Activated CD8-positive, alpha-beta memory T cell treated with anti-CD3 and anti-CD28 coated beads for 1 hour (primary cell): ENCODE measurements around the gene DCUN1D3.
"Not testable (repeated sequence)": the region's sequence is repeated elsewhere in the genome, so short reads cannot be mapped to it uniquely, and the experiment has no call there.

ENCODE experiments used
- DNase-seq, 2 donors: peaks; one replicate each; pipeline ENCODE4 v3.0.0-alpha.2; 2020; ENCODE audit warnings: low read depth in 1 of 2; ENCODE audit errors: extremely low read depth in 1 of 2

Gene DCUN1D3

GRCh38 chr16:20838240-20838639 is 61.9 kb downstream of the DCUN1D3 start:
- DNase-seq, result no peak

GRCh38 chr16:20833086-20833485 is 67.1 kb downstream of the DCUN1D3 start:
- no peak for DNase-seq

- DNase-seq, result no peak
Observed at GRCh38 chr16:20830372-20830771, 69.8 kb downstream of the DCUN1D3 start.

- DNase-seq, result no peak
Observed at GRCh38 chr16:20829536-20829935, 70.6 kb downstream of the DCUN1D3 start.

DNA sequence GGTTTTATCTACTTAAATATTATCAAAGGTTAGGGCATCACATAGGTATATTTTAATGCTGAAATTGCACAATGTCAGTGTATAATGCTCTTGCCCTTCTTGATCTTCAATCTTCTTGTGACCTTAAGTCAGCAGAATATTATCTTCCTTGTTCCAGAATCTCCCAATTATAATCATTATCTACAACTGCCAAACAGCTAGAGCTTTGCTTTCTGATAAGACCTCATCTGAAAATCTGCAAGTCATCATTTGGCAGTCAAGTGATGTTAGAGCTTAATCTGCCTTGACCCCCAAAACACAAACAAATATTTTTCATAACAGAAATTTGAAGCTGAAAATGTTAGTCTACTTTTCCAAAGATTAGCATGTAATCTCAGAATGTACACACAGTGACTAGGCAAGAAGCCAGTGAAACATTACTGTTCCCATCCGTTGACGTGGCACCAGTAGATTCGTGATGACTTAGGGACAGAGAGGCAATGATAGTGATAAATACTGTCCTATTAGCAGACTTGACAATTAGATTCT is 74.1 kb downstream of the DCUN1D3 start:
- DNase-seq, result no peak

DNA sequence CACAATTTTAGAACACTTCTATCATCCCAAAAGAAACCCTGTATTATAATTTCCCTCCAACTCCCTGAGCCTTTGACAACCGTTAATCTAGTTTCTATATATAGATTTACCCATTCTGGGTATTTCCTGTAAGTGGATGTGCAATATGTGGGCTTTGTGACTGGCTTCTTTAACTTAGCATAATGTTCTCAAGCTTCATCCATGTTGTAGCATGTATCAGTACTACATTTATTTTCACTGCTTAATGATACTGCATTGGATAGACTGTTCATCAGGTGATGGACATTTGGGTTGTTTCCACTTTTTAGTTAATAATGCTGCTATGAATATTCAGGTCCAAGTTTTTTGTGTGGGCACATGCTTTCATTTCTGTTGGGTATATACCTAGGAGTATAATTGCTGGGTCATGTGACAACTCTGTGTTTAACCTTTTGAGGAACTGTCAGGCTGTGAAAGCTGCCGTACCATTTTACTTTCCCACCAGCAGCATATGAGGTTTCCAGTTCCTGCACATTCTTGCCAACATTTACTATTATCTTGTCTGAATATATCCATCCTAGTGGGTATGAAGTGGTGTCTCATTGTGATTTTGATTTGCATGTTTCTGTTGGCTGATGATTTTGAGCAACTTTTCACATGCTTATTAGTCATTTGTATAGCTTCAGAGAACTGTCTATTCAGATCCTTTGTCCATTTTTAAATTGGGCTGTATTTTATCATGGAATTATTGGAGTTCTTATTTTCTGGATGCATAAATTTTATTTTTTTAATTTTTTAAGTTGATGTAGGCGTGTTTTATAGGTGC is 77.4 kb downstream of the DCUN1D3 start:
- no peak for DNase-seq

- no peak for DNase-seq
Observed at GRCh38 chr16:20821682-20822081, 78.5 kb downstream of the DCUN1D3 start.

GRCh38 chr16:20818929-20819585 is 81.1 kb downstream of the DCUN1D3 start:
- DNase-seq, result no peak

DNA sequence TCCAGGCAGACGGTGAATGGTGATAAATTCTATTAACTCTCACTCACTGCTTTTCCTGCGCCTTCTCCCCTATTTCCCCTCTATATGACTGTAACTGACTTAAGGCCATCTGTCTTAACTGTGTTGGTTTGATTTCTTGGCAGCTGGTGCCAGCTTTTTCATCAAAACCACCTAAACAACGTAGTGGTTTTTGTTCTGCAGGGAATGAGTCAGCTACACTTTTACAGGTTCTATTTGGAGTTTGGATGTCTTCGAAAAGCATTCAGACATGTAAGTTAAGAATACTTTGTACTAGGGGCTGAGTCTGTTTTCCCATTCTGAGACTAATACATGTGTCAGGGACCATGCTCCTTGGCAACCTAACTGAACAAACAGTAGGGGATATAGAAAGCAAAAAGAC is 85.4 kb downstream of the DCUN1D3 start:
- no peak for DNase-seq

DNA sequence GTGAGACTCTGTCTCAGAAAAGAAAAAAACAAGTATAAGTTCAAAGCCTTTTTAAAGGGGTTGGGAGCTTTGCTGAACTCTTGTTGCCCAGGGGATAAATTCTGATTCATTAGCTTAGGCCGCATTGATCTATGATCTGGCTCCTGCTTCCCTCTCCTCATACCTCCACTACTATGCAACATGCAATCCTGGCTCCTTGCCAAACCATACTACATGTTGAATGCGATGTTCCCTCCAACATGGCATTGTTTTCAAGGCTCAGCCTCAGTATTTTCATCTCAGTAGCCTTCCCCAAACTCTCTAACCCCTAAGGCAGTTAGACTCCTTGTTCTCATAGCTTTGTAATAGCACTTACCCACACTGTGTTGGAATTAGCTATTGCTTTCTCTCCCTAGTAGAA is 87.6 kb downstream of the DCUN1D3 start:
- DNase-seq, result no peak

- no peak for DNase-seq
Observed at GRCh38 chr16:20811889-20812439, 88.2 kb downstream of the DCUN1D3 start.

- no peak for DNase-seq
Observed at GRCh38 chr16:20807862-20808261, 92.3 kb downstream of the DCUN1D3 start.

DNA sequence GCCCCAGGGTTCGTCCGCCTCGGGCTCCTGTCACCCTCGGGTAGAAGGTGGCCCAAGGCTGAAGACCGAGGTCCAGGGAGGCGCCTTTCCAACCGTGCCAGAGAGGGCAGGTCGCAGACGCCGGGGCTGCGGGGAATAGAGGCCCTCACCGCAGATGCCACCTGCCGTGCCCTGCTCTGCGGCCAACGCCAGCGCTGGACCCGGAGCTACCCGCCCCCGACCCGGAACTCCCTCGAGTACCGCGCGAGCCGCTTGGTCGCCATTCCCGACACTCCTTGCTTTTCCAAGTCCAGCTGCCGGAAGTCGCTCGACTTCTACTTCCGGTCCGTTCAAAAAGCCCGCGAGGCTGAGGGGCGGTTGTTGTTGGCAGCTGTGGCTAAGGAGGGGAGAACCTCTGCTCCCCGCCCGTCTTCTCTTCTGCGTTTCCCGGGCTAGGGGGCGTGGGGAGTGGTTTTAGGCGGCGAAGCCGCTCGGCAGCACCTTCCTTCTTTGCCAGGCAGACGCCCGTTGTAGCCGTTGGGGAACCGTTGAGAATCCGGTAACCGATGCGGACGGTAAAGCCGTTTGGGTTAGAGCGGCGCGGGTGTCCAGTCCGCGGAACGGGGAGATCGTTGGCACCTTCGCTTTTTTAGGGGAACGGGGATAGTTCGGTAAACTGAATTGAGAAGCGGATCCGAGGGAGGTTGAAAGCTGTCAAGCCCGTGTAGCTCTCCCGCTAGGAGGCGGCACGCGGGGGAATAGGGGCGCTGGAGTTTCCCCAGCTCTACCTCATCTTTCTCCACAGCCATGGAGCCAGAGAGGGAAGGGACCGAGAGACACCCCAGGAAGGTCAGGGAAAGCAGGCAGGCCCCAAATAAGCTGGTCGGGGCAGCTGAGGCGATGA is 93.7 kb downstream of the DCUN1D3 start, which contains the start of the genes ERI2 and REXO5:
Gene ERI2 (minus strand): TSS at position 305 of the 883 bp plus-strand sequence. CDS start 42 bp downstream, at position 263.
Gene REXO5 (plus strand): TSS at position 360 of the 883 bp plus-strand sequence. CDS start 427 bp downstream, at position 787.
- DNase-seq, result peak; percentile 37 to 55

DNA sequence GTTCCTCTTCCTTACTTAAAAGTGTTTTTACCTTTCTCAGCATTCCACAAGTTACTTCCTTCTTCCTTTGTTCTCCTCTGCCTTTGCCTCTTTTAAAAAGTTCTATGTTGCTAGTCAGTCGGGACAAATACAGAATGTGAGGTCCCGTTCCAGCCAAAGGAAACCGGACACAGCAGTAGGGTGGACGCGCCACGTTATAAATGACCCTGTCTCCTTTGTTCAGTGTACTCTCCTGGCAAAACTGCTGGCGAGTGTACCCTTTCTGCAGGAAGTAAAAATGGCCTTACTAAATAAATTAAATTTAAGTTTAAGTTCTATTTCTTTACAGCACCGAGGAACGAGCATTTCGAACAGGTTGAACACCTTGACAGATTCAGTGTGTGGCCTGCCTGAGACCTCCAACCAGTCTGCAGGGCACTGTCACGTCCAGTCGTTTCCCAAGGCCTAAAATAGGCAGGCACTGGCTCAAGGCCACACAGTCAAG is 94.4 kb downstream of the DCUN1D3 start:
- not testable (repeated sequence) for DNase-seq
